ENCODE measurements around the gene PTCHD1. TPM values are rescaled to one million over a fixed set of nuclear protein-coding genes. Genes with fewer than 3 reads are reported as not detected.

Gene PTCHD1
- total RNA-seq, 1 experiment from 2014 or later = 4.2 TPM

GRCh38 chrX:23356189-23356588 lies 21.5 kb downstream of the PTCHD1 start (continued):
- TF ChIP-seq, protein P1, sequence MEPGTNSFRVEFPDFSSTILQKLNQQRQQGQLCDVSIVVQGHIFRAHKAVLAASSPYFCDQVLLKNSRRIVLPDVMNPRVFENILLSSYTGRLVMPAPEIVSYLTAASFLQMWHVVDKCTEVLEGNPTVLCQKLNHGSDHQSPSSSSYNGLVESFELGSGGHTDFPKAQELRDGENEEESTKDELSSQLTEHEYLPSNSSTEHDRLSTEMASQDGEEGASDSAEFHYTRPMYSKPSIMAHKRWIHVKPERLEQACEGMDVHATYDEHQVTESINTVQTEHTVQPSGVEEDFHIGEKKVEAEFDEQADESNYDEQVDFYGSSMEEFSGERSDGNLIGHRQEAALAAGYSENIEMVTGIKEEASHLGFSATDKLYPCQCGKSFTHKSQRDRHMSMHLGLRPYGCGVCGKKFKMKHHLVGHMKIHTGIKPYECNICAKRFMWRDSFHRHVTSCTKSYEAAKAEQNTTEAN (CRISPR knock-in tag; IDR thresholded peaks at IDR 0.05) = no peak

- DNase-seq (ENCODE audit: low spot score) = no peak
- no peak overlapping the region for H3K27ac Mint-ChIP-seq
- no peak overlapping the region for H3K4me3 Mint-ChIP-seq
- H3K4me1 Mint-ChIP-seq = 0 out of 2 replicates have a peak, but pooled peaks cover 2% of the 10 kb centered on the region
- POLR2A ChIA-PET = no interaction called here
- peaks cover 12% of the 10 kb centered on the region; the same call in 1 of the 2 replicates for H3K9me3 Mint-ChIP-seq
- CTCF ChIA-PET = no interaction called here
- no peak for ATAC-seq
- H3K27me3 Mint-ChIP-seq (ENCODE audit: low read depth) = no peaks in the 10 kb centered on the region
- H3K36me3 Mint-ChIP-seq = peaks cover 22% of the 10 kb centered on the region
- TF ChIP-seq EMX1 (CRISPR knock-in tag; IDR thresholded peaks at IDR 0.05) (no peak), NR3C1 (CRISPR knock-in tag; conservative IDR thresholded peaks at IDR 0.05; ENCODE audit: low read depth) (no peak), CBFB (CRISPR knock-in tag; IDR thresholded peaks at IDR 0.05; ENCODE audit: low read depth) (no peak), ZNF232 (CRISPR knock-in tag; IDR thresholded peaks at IDR 0.05) (no peak), ARID4B (CRISPR knock-in tag; IDR thresholded peaks at IDR 0.05; ENCODE audit: borderline replicate concordance) (no peak), GABPB1 (CRISPR knock-in tag; IDR thresholded peaks at IDR 0.05) (no peak), ZNF121 (CRISPR knock-in tag; IDR thresholded peaks at IDR 0.05) (no peak), NFATC4 (CRISPR knock-in tag; IDR thresholded peaks at IDR 0.05) (no peak), ZNF317 (CRISPR knock-in tag; IDR thresholded peaks at IDR 0.05; ENCODE audit: borderline replicate concordance, low read depth) (no peak), GTF2I (CRISPR knock-in tag; conservative IDR thresholded peaks at IDR 0.05) (no peak), SP1 (CRISPR knock-in tag; conservative IDR thresholded peaks at IDR 0.05) (no peak), MXD4 (CRISPR knock-in tag; IDR thresholded peaks at IDR 0.05; ENCODE audit: borderline replicate concordance) (no peak), KAT7 (CRISPR knock-in tag; IDR thresholded peaks at IDR 0.05; ENCODE audit: borderline replicate concordance) (no peak), TEAD4 (CRISPR knock-in tag; IDR thresholded peaks at IDR 0.05) (no peak), AFF4 (CRISPR knock-in tag; IDR thresholded peaks at IDR 0.05; ENCODE audit: borderline replicate concordance) (no peak)
- TF ChIP-seq, protein P1 (CRISPR knock-in tag; IDR thresholded peaks at IDR 0.05) = no peak
- TF ChIP-seq, protein P2, sequence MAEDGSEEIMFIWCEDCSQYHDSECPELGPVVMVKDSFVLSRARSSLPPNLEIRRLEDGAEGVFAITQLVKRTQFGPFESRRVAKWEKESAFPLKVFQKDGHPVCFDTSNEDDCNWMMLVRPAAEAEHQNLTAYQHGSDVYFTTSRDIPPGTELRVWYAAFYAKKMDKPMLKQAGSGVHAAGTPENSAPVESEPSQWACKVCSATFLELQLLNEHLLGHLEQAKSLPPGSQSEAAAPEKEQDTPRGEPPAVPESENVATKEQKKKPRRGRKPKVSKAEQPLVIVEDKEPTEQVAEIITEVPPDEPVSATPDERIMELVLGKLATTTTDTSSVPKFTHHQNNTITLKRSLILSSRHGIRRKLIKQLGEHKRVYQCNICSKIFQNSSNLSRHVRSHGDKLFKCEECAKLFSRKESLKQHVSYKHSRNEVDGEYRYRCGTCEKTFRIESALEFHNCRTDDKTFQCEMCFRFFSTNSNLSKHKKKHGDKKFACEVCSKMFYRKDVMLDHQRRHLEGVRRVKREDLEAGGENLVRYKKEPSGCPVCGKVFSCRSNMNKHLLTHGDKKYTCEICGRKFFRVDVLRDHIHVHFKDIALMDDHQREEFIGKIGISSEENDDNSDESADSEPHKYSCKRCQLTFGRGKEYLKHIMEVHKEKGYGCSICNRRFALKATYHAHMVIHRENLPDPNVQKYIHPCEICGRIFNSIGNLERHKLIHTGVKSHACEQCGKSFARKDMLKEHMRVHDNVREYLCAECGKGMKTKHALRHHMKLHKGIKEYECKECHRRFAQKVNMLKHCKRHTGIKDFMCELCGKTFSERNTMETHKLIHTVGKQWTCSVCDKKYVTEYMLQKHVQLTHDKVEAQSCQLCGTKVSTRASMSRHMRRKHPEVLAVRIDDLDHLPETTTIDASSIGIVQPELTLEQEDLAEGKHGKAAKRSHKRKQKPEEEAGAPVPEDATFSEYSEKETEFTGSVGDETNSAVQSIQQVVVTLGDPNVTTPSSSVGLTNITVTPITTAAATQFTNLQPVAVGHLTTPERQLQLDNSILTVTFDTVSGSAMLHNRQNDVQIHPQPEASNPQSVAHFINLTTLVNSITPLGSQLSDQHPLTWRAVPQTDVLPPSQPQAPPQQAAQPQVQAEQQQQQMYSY (CRISPR knock-in tag; IDR thresholded peaks at IDR 0.05) = no peak
- TF ChIP-seq, protein P3, sequence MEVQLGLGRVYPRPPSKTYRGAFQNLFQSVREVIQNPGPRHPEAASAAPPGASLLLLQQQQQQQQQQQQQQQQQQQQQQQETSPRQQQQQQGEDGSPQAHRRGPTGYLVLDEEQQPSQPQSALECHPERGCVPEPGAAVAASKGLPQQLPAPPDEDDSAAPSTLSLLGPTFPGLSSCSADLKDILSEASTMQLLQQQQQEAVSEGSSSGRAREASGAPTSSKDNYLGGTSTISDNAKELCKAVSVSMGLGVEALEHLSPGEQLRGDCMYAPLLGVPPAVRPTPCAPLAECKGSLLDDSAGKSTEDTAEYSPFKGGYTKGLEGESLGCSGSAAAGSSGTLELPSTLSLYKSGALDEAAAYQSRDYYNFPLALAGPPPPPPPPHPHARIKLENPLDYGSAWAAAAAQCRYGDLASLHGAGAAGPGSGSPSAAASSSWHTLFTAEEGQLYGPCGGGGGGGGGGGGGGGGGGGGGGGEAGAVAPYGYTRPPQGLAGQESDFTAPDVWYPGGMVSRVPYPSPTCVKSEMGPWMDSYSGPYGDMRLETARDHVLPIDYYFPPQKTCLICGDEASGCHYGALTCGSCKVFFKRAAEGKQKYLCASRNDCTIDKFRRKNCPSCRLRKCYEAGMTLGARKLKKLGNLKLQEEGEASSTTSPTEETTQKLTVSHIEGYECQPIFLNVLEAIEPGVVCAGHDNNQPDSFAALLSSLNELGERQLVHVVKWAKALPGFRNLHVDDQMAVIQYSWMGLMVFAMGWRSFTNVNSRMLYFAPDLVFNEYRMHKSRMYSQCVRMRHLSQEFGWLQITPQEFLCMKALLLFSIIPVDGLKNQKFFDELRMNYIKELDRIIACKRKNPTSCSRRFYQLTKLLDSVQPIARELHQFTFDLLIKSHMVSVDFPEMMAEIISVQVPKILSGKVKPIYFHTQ (CRISPR knock-in tag; IDR thresholded peaks at IDR 0.05) = no peak
These were observed 29.8 kb downstream of the PTCHD1 start for GRCh38 chrX:23364416-23364815.
